ENCODE data around the gene APOOL. TPM values are rescaled to one million over a fixed set of nuclear protein-coding genes. Genes with fewer than 3 reads are reported as not detected.
"Not testable (repeated sequence)": the region's sequence is repeated elsewhere in the genome, so short reads cannot be mapped to it uniquely, and the experiment has no call there.

The APOOL gene
- total RNA-seq (2021): 14.8 and 21.7 TPM in 2 replicates
- Bru-seq, nascent RNA: percentile 68 among the genes with signal in this experiment
- BruChase-seq, experiment 1, labeled RNA remaining after a 2-hour chase: percentile 76 among the genes with signal in this experiment
- BruChase-seq, experiment 2, labeled RNA remaining after a 6-hour chase: percentile 71 among the genes with signal in this experiment
- long read RNA-seq, partial matches to known transcripts: 0 of 5 reads
- long read RNA-seq, other reads (novel, unspliced or antisense): 3 of 5 reads

DNA sequence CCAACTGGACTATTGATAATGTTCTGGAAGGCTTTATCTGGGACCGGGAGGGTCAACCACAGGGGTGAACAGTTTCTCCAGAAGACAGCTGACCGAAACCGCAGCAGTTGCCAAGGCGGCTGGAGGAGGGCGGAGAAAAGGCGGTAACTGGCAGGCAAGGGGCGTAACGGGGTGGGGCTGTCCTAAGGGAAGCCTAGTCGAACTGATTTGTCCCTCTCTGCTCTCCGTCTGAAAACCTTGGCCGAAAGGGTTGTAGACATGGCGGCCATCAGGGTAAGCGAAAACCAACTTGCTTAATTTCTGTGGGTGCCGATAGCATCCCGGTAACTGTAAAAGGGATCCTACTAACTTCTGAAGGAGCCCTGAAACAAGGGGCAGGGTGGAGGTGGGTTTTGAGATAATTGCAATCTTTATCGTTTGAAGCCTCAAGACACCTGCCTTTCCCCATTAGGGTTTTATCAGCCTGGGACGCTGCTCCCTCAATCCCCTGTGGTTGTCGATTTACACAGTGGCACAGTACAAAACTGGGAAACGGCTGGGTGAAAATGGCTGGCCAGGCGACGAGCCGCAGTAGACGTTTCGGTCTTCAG lies at the start of gene APOOL:
Gene APOOL, plus strand, starts transcription at position 223 of the 590 bp plus-strand sequence. Its CDS starts 36 bp downstream, at position 259.
- TF ChIP-seq EZH2 (IDR thresholded peaks at IDR 0.05; ENCODE audit: low read depth) (no peak), CTCF (conservative IDR thresholded peaks at IDR 0.05) (no peak)
- Histone ChIP-seq H3F3A (ENCODE audit: insufficient read depth, low read depth) (peaks cover 3% of the 10 kb centered on the region; the same call in 1 of the 2 replicates), H3K79me2 (ENCODE audit: low read depth) (peaks cover 22% of the 10 kb centered on the region), H3K4me3 (peak within 1 kb of the TSS; percentile 92), H3K9me2 (ENCODE audit: insufficient read depth) (no peaks in the 10 kb centered on the region), H3K4me2 (peak within 1 kb of the TSS; percentile 79), H3K36me3 (ENCODE audit: low read depth) (no peaks in the 10 kb centered on the region), H3K27me3 (ENCODE audit: insufficient read depth, low read depth) (no peaks in the 10 kb centered on the region), H4K20me1 (ENCODE audit: insufficient read depth) (no peaks in the 10 kb centered on the region), H3K27ac (peak within 1 kb of the TSS; percentile 91), H3K4me1 (replicated peaks; ENCODE audit: insufficient read depth) (no peaks in the 10 kb centered on the region), H2AFZ (peak within 1 kb of the TSS; percentile 87), H3K9me3 (ENCODE audit: insufficient read depth, low read depth) (no peaks in the 10 kb centered on the region)
- peak; percentile 81 for DNase-seq
- intact Hi-C loops (cut with micrococcal nuclease; ENCODE audit: unreplicated experiment): loop anchor here (2.0 kb wide), 1 partner anchor 47 kb away; no protein-coding TSS in a partner anchor
- CTCF ChIA-PET: no interaction called here
- no TSS peak for BruUV-seq (replicated peaks)
- POLR2A ChIA-PET (ENCODE audit: unreplicated experiment): no interaction called here

DNA sequence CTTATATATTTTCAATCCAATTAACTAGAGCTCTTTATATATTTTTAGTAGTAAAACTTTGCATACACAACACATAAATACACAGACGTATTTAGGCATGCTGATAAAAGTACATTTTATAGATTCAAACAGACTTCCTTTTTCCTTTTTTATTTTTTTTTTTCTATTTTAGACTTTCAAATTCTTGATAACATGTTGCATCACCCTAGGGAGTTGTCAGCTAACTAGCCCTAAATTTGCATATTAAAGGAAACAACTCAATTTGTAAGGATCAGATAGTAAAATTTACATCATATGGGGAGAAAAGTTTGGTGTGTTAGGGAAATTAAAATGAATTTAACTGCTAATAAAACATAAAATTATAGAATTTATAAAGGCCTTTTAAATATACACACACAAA lies 47.4 kb upstream of the APOOL start:
- Histone ChIP-seq H3F3A (ENCODE audit: insufficient read depth, low read depth) (no peaks in the 10 kb centered on the region), H2AFZ (no peak overlapping the region), H3K4me1 (replicated peaks; ENCODE audit: insufficient read depth) (no peaks in the 10 kb centered on the region), H3K27me3 (ENCODE audit: insufficient read depth, low read depth) (no peaks in the 10 kb centered on the region), H3K4me3 (no peak overlapping the region), H4K20me1 (ENCODE audit: insufficient read depth) (no peaks in the 10 kb centered on the region), H3K36me3 (ENCODE audit: low read depth) (no peaks in the 10 kb centered on the region), H3K79me2 (ENCODE audit: low read depth) (no peaks in the 10 kb centered on the region), H3K9me3 (ENCODE audit: insufficient read depth, low read depth) (no peaks in the 10 kb centered on the region), H3K4me2 (no peak overlapping the region), H3K9me2 (ENCODE audit: insufficient read depth) (no peaks in the 10 kb centered on the region), H3K27ac (no peak overlapping the region)
- DNase-seq: no peak
- TF ChIP-seq EZH2 (IDR thresholded peaks at IDR 0.05; ENCODE audit: low read depth) (no peak), CTCF (conservative IDR thresholded peaks at IDR 0.05) (no peak)
- no TSS peak for BruUV-seq (replicated peaks)
- ChIA-PET POLR2A (ENCODE audit: unreplicated experiment) (no interaction called here), CTCF (no interaction called here)
- intact Hi-C loops (cut with micrococcal nuclease; ENCODE audit: unreplicated experiment): loop anchor here (2.0 kb wide), 1 partner anchor 46 kb away; the partner anchor contains the start of gene APOOL

GRCh38 chrX:84974803-84975202 lies 28.9 kb upstream of the APOOL start:
- intact Hi-C loops (cut with micrococcal nuclease; ENCODE audit: unreplicated experiment): no loop called here
- Histone ChIP-seq H4K20me1 (ENCODE audit: insufficient read depth) (no peaks in the 10 kb centered on the region), H3K79me2 (ENCODE audit: low read depth) (no peaks in the 10 kb centered on the region), H3K4me1 (replicated peaks; ENCODE audit: insufficient read depth) (no peaks in the 10 kb centered on the region), H3K4me2 (no peak overlapping the region), H3K36me3 (ENCODE audit: low read depth) (no peaks in the 10 kb centered on the region), H3K9me2 (ENCODE audit: insufficient read depth) (no peaks in the 10 kb centered on the region), H3K4me3 (no peak overlapping the region), H2AFZ (no peak overlapping the region), H3F3A (ENCODE audit: insufficient read depth, low read depth) (no peaks in the 10 kb centered on the region), H3K9me3 (ENCODE audit: insufficient read depth, low read depth) (no peaks in the 10 kb centered on the region), H3K27me3 (ENCODE audit: insufficient read depth, low read depth) (no peaks in the 10 kb centered on the region), H3K27ac (no peak overlapping the region)
- BruUV-seq (replicated peaks): no TSS peak
- ChIA-PET CTCF (no interaction called here), POLR2A (ENCODE audit: unreplicated experiment) (no interaction called here)
- no peak for DNase-seq
- no peak for TF ChIP-seq EZH2 (IDR thresholded peaks at IDR 0.05; ENCODE audit: low read depth)
- TF ChIP-seq CTCF (conservative IDR thresholded peaks at IDR 0.05): no peak

DNA sequence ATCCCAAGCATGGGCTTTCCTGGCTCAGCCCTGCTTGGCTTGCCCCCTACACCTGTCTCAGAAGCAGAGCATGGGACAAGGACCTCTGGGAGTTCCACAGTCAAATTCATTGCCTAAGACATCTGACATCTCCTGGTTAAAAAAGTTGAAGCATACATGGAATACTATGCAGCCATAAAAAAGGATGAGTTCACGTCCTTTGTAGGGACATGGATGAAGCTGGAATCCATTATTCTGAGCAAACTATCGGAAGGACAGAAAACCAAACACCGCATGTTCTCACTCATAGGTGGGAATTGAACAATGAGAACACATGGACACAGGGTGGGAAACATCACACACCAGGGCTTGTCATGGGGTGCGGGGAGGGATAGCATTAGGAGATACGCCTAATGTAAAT lies 11.9 kb upstream of the APOOL start:
- BruUV-seq (replicated peaks): not testable (repeated sequence)

More for the DNA sequence above, 11.9 kb upstream of the APOOL start:
- H3K9me2 ChIP-seq (ENCODE audit: insufficient read depth); DNase-seq; CTCF ChIA-PET; H3K36me3 ChIP-seq (ENCODE audit: low read depth); H3K27ac ChIP-seq; H3K27me3 ChIP-seq (ENCODE audit: insufficient read depth, low read depth); intact Hi-C loops (cut with micrococcal nuclease; ENCODE audit: unreplicated experiment); H4K20me1 ChIP-seq (ENCODE audit: insufficient read depth); H3K4me3 ChIP-seq; H2AFZ ChIP-seq; H3K4me1 ChIP-seq (replicated peaks; ENCODE audit: insufficient read depth); H3F3A ChIP-seq (ENCODE audit: insufficient read depth, low read depth); H3K9me3 ChIP-seq (ENCODE audit: insufficient read depth, low read depth); POLR2A ChIA-PET (ENCODE audit: unreplicated experiment); H3K79me2 ChIP-seq (ENCODE audit: low read depth); H3K4me2 ChIP-seq: not testable (repeated sequence)
